CD4-positive, alpha-beta memory T cell (primary cell): ENCODE data around the gene COX6B1. TPM values are rescaled to one million over a fixed set of nuclear protein-coding genes. Genes with fewer than 3 reads are reported as not detected.
"Not testable (repeated sequence)": the region's sequence is repeated elsewhere in the genome, so short reads cannot be mapped to it uniquely, and the experiment has no call there.

Experiments
- CTCF ChIA-PET: fragments of 350-600 bp; sonication (Branson Sonifier 250); formaldehyde crosslinking; loops from one replicate; lab custom pipeline; 2021; ENCODE audit warnings: inconsistent platforms; ENCODE audit not compliant: partially characterized antibody; lab: Charles Lee
- POLR2A ChIA-PET: fragments of 350-600 bp; sonication (Branson Sonifier 250); formaldehyde crosslinking; loops from one replicate; lab custom pipeline; 2021; ENCODE audit not compliant: partially characterized antibody; lab: Charles Lee
- DNase-seq, 5 donors: peaks; one replicate each; pipeline versions ENCODE4 v3.0.0 to v3.0.0-alpha.2; 2020 to 2022; ENCODE audit warnings: mixed read lengths in 1 of 5
- H3K27ac ChIP-seq: one replicate; pipeline ENCODE4 v1.7.0; 2013; ENCODE audit warnings: low read depth, low read length
- H3K27me3 ChIP-seq: 2 replicates; pipeline ENCODE4 v1.7.0; 2013; ENCODE audit warnings: mild to moderate bottlenecking, low read length, moderate library complexity; ENCODE audit not compliant: insufficient read depth
- H3K36me3 ChIP-seq: 2 replicates; pipeline ENCODE4 v1.7.0; 2013; ENCODE audit warnings: mild to moderate bottlenecking, low read length, moderate library complexity; ENCODE audit not compliant: insufficient read depth
- H3K4me1 ChIP-seq: 2 replicates; pipeline ENCODE4 v1.7.0; 2013; ENCODE audit warnings: mild to moderate bottlenecking, low read length, moderate library complexity; ENCODE audit not compliant: insufficient read depth
- H3K4me3 ChIP-seq, 2 donors: one replicate each; pipeline ENCODE4 v1.7.0; 2013; ENCODE audit warnings: low read length in 2 of 2, mild to moderate bottlenecking in 1 of 2
- H3K9me3 ChIP-seq, 2 donors: one replicate each; pipeline ENCODE4 v1.7.0; 2013; ENCODE audit warnings: low read length in 2 of 2, control low read depth in 1 of 2; ENCODE audit not compliant: control insufficient read depth in 1 of 2
- H3K27ac Mint-ChIP-seq, 7 donors: one replicate each; pipeline ENCODE4 v1.8.0; 2020 to 2021; ENCODE audit warnings: mixed read lengths in 7 of 7, mild to moderate bottlenecking in 6 of 7, inconsistent platforms in 3 of 7, moderate library complexity in 3 of 7
- H3K27me3 Mint-ChIP-seq, 2 donors: one replicate each; pipeline ENCODE4 v1.8.0; 2020 to 2021; ENCODE audit warnings: mixed read lengths in 2 of 2
- H3K36me3 Mint-ChIP-seq, 2 donors: one replicate each; pipeline ENCODE4 v1.8.0; 2020 to 2021; ENCODE audit warnings: mixed read lengths in 2 of 2, inconsistent platforms in 1 of 2, mild to moderate bottlenecking in 1 of 2
- H3K4me1 Mint-ChIP-seq, 4 donors: one replicate each; pipeline ENCODE4 v1.8.0; 2020 to 2021; ENCODE audit warnings: mixed read lengths in 4 of 4, mild to moderate bottlenecking in 1 of 4
- H3K4me3 Mint-ChIP-seq, 8 donors: one replicate each; pipeline ENCODE4 v1.8.0; 2020 to 2021; ENCODE audit warnings: mixed read lengths in 8 of 8, mild to moderate bottlenecking in 7 of 8, moderate library complexity in 6 of 8, inconsistent platforms in 3 of 8
- H3K9me3 Mint-ChIP-seq, 8 donors: one replicate each; pipeline ENCODE4 v1.8.0; 2020 to 2021; ENCODE audit warnings: mixed read lengths in 8 of 8, mild to moderate bottlenecking in 5 of 8, inconsistent platforms in 3 of 8, moderate library complexity in 1 of 8
- intact Hi-C: fragments of 100-400 bp; cut with micrococcal nuclease; formaldehyde crosslinking; loops from one replicate; pipeline ENCODE4 v1.15.1; 2023
- polyA plus RNA-seq, 2 donors: library from polyadenylated mRNA; unstranded; fragments of 300-500 nt; fragmentation: Illumina TruSeq; gene quantifications; one replicate each; pipeline ENCODE4 v1.2.3, GENCODE V29; 2021
- total RNA-seq, 2 experiments: library from RNA; stranded (reverse); gene quantifications; one replicate each; pipeline ENCODE4 v1.2.3, GENCODE V29; 2021

COX6B1 gene
- total and polyA plus RNA-seq, 4 experiments from 2014 or later = 212 to 810 (median 498) TPM

DNA sequence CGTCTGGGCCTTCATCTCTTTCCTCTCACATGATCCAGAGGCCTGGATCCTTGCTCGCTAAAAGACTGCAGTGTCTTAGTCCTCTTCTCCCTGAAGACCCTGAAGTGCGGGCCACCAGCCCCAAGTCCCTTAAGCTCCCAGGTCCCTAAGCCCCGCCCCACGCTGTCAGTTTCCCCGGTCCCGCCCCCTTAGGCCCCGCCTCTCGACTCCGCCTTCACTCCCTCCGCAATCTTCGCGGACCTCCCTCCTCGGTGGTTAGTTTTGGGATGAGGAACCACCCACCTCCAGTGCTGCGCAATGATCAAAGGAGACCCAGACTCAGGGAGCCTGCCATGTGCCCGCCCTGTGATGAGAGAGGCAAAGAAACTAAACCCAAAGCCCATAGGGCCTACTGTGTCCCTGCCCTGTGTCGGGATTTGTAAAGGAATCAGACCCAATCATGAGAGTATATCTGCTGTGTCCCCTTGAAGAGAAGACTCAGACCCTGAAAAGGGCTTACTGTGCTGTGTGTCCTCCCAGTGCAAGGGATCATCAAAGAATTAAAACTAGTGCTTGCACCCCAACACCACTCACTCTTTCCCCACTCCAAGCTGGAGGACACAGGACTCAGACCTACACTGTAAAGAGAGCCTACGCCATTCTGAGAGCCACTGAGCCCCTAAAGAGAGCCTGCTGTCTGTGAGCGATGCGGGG, 3.0 kb upstream of the COX6B1 start:
- H3K9me3 ChIP-seq = no peaks in the 10 kb centered on the region
- Mint-ChIP-seq H3K4me3 (peak overlapping the region; percentile 87 to 92 (median 90)), H3K9me3 (no peaks in the 10 kb centered on the region), H3K4me1 (peaks cover 19 to 53% (median 37%) of the 10 kb centered on the region in 4 donors), H3K27me3 (no peaks in the 10 kb centered on the region), H3K27ac (peak overlapping the region; percentile 88 to 96 (median 94)), H3K36me3 (peaks cover 0 to 12% of the 10 kb centered on the region in 2 donors)
- intact Hi-C loops = loop anchor here (1.0 to 5.0 kb wide), 4 partner anchors 17 to 100 kb away; partner anchors contain the start of genes HAUS5, PSENEN, TMEM147 and U2AF1L4
- H3K4me1 ChIP-seq = peaks cover 52% of the 10 kb centered on the region
- ChIA-PET CTCF (interaction anchor here (0.8 to 1.1 kb wide), 3 partner anchors 13 to 96 kb away, joined by 3 to 6 read pairs (median 4); no protein-coding TSS in a partner anchor), POLR2A (interaction anchor here (0.6 to 5.0 kb wide), 13 partner anchors 15 to 307 kb away, joined by 3 to 51 read pairs (median 5); partner anchors contain the start of genes HAUS5, LIN37, PSENEN and RBM42)
- peak; percentile 47 to 69 (median 54) for DNase-seq
- H3K4me3 ChIP-seq = peak overlapping the region in 1 of 2 donors; percentile 91
- peak overlapping the region; percentile 76 for H3K27ac ChIP-seq
- H3K36me3 ChIP-seq = no peaks in the 10 kb centered on the region
- no peaks in the 10 kb centered on the region for H3K27me3 ChIP-seq

DNA sequence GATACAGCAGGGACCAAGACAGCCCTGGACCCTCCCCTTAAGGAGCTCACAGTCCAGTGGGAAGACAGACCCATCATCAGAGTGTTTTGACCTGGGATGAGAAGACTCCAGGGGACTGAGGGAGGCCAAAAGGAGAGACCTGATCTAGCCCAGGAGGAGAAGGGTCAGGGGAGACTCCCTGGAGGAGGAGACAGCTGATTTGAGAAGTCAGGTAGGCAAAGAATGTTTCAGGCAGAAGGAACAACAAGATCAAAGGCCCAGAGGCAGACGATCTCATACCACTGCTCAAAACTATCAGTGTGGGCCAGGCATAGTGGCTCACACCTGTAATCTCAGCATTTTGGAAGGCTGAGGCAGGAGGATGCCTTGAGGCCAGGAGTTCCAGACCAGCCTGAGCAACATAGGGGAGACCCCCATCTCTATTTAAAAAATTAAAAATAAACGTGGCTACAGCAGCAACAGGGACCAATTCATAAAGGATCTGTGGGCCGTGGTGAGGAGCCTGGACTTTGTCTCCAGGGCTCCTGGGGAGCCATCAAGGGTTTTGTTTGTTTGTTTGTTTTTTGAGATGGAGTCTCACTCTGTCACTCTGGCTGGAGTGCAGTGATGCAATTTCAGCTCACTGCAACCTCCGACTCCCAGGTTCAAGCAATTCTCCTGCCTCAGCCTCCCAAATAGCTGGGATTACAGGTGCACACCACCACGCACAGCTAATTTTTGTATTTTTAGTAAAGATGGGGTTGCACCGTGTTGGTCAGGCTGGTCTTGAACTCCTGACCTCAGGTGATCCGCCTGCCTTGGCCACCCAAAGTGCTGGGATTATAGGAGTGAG, 2.2 kb upstream of the COX6B1 start:
- Histone ChIP-seq H3K27me3 (no peaks in the 10 kb centered on the region), H3K9me3 (no peaks in the 10 kb centered on the region), H3K27ac (peak overlapping the region; percentile 76), H3K4me3 (no peak overlapping the region), H3K36me3 (no peaks in the 10 kb centered on the region), H3K4me1 (peaks cover 59% of the 10 kb centered on the region)
- intact Hi-C loops = loop anchor here (2.0 to 5.0 kb wide), 2 partner anchors 99 kb away; partner anchors contain the start of genes PSENEN, TMEM147 and U2AF1L4
- Mint-ChIP-seq H3K36me3 (peaks cover 0 to 12% of the 10 kb centered on the region in 2 donors), H3K4me3 (peak overlapping the region in 4 of 8 donors; percentile 49 to 92 (median 70)), H3K27me3 (no peaks in the 10 kb centered on the region), H3K4me1 (peaks cover 24 to 61% (median 41%) of the 10 kb centered on the region in 4 donors), H3K9me3 (no peaks in the 10 kb centered on the region), H3K27ac (peak overlapping the region in 6 of 7 donors; percentile 35 to 97 (median 92))
- ChIA-PET POLR2A (interaction anchor here (0.6 to 1.2 kb wide), 5 partner anchors 8 to 102 kb away, joined by 3 to 4 read pairs (median 3); partner anchors contain the start of genes LIN37, PSENEN and U2AF1L4), CTCF (interaction anchor here (1.0 to 1.1 kb wide), 2 partner anchors 14 to 97 kb away, joined by 3 to 6 read pairs; no protein-coding TSS in a partner anchor)
- no peak for DNase-seq

DNA sequence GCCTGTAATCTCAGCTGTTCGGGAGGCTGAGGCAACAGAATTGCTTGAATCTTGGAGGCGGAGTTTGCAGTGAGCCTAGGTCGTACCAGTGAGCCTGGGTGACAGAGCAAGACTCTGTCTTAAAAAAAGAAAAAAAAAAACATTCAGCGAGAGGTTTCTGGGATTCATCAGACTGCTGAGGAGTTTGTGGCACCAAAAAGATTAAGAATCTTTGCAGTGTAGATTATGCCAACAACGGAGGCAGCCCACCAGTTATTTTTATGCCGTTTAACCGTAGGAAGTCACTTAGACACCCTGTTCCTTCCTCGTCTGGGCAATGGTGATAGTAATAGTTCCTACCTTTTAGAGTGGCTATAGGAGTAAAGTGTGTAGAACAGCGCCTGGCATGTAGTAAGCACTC, 2.5 kb downstream of the COX6B1 start:
- H3K27ac Mint-ChIP-seq = peak overlapping the region in 1 of 7 donors; percentile 30
- peaks cover 19 to 37% of the 10 kb centered on the region in 2 donors for H3K36me3 Mint-ChIP-seq
- no peak for DNase-seq
- peaks cover 25 to 45% (median 34%) of the 10 kb centered on the region in 4 donors for H3K4me1 Mint-ChIP-seq
- Histone ChIP-seq H3K4me1 (peaks cover 31% of the 10 kb centered on the region), H3K27me3 (no peaks in the 10 kb centered on the region), H3K27ac (no peak overlapping the region), H3K9me3 (no peaks in the 10 kb centered on the region), H3K36me3 (peaks cover 17% of the 10 kb centered on the region), H3K4me3 (no peak overlapping the region)
- intact Hi-C loops = no loop called here
- peak overlapping the region in 3 of 8 donors; percentile 29 to 49 (median 46) for H3K4me3 Mint-ChIP-seq
- no peaks in the 10 kb centered on the region for H3K27me3 Mint-ChIP-seq
- ChIA-PET POLR2A (interaction anchor here (0.7 kb wide), 1 partner anchor 90 kb away, joined by 3 read pairs; no protein-coding TSS in a partner anchor), CTCF (no interaction called here)
- no peaks in the 10 kb centered on the region for H3K9me3 Mint-ChIP-seq

DNA sequence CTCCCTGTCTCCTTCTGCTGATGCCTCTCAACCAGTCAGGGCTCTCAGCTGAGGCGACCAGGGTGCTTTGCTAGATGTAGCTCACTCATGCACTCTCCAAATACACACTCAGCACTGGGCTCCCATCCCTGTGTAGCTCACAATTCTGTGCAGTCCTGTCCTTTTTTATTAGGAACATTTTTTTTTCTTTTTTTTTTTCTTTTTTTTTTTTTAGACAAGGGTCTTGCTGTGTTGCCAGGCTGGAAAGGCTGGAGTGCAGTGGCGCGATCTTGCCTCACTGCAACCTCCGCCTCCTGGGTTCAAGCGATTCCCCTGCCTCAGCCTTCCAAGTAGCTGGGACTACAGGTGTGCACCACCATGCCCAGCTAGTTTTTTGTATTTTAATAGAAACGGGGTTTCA, 6.7 kb downstream of the COX6B1 start:
- H3K9me3 Mint-ChIP-seq, H3K27ac ChIP-seq, intact Hi-C loops, H3K9me3 ChIP-seq, H3K4me3 ChIP-seq, H3K4me3 Mint-ChIP-seq, DNase-seq, H3K27me3 ChIP-seq, H3K27me3 Mint-ChIP-seq: not testable (repeated sequence)
- Histone ChIP-seq H3K4me1 (peaks cover 14% of the 10 kb centered on the region), H3K36me3 (peaks cover 42% of the 10 kb centered on the region)
- H3K27ac Mint-ChIP-seq = peak overlapping the region in 1 of 7 donors; percentile 48
- CTCF ChIA-PET = interaction anchor here (0.5 to 1.0 kb wide), 2 partner anchors 39 to 106 kb away, joined by 3 read pairs; no protein-coding TSS in a partner anchor
- H3K4me1 Mint-ChIP-seq = peaks cover 19 to 24% (median 22%) of the 10 kb centered on the region in 4 donors
- H3K36me3 Mint-ChIP-seq = peaks cover 33 to 55% of the 10 kb centered on the region in 2 donors
- POLR2A ChIA-PET = interaction anchor here (0.6 to 0.9 kb wide), 3 partner anchors 8 to 11 kb away, joined by 3 to 4 read pairs (median 3); no protein-coding TSS in a partner anchor

DNA sequence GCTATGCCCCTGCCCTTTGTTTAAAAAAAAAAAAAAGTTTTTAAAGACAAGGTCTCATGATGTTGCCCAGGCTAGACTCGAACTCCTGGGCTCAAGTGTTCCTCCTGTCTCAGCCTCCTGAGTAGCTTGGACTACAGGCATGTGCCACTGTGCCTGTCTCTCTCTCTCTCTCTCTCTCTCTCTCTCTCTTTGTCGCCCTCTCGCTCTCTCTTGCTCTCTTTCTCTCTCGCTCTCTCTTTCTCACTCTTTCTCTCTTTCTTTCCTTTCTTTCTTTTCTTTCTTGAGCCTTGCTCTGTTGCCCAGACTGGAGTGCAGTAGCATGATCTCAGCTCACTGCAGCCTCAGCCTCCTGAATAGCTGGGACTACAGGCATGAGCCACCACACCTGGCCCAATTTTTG, 7.5 kb downstream of the COX6B1 start:
- ChIA-PET CTCF (no interaction called here), POLR2A (no interaction called here)
- peaks cover 33 to 59% of the 10 kb centered on the region in 2 donors for H3K36me3 Mint-ChIP-seq
- H3K9me3 ChIP-seq = no peaks in the 10 kb centered on the region
- H3K27ac Mint-ChIP-seq = peak overlapping the region in 2 of 7 donors; percentile 29 to 35
- H3K27me3 ChIP-seq = no peaks in the 10 kb centered on the region
- DNase-seq = no peak
- no peak overlapping the region for H3K4me3 Mint-ChIP-seq
- no peak overlapping the region for H3K27ac ChIP-seq
- no peaks in the 10 kb centered on the region for H3K27me3 Mint-ChIP-seq
- peaks cover 42% of the 10 kb centered on the region for H3K36me3 ChIP-seq
- H3K9me3 Mint-ChIP-seq = peaks cover 0 to under 1% (median 0%) of the 10 kb centered on the region in 8 donors
- peaks cover 15 to 24% (median 18%) of the 10 kb centered on the region in 4 donors for H3K4me1 Mint-ChIP-seq
- peaks cover 6% of the 10 kb centered on the region for H3K4me1 ChIP-seq
- intact Hi-C loops = no loop called here
- H3K4me3 ChIP-seq = no peak overlapping the region

DNA sequence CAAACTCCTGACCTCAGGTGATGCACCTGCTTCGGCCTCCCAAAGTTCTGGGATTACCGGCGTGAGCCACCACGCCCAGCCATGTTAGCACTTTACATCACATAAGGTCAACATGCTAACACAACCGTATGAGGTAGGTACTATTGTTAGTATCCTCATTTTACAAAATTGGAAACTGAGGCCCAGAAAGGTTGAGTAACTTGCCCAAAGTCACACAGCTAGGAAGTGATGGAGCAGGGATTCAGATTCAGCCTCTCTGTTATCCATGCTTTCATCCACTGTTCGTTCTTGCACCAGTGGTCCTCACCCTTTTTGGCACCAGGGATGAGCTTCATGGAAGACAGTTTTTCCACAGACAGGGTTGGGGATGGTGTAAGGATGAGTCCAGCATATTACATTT, 8.6 kb downstream of the COX6B1 start:
- H3K27me3 Mint-ChIP-seq = no peaks in the 10 kb centered on the region
- Histone ChIP-seq H3K27ac (no peak overlapping the region), H3K36me3 (peaks cover 42% of the 10 kb centered on the region), H3K27me3 (no peaks in the 10 kb centered on the region), H3K9me3 (no peaks in the 10 kb centered on the region), H3K4me3 (no peak overlapping the region), H3K4me1 (no peaks in the 10 kb centered on the region)
- peaks cover 7 to 14% (median 10%) of the 10 kb centered on the region in 4 donors for H3K4me1 Mint-ChIP-seq
- H3K27ac Mint-ChIP-seq = no peak overlapping the region
- intact Hi-C loops = no loop called here
- peaks cover 32 to 57% of the 10 kb centered on the region in 2 donors for H3K36me3 Mint-ChIP-seq
- no peak overlapping the region for H3K4me3 Mint-ChIP-seq
- ChIA-PET CTCF (interaction anchor here (0.7 to 1.2 kb wide), 3 partner anchors 9 to 48 kb away, joined by 3 read pairs; partner anchors contain the start of gene COX6B1), POLR2A (no interaction called here)
- peaks cover 0 to 2% (median 0%) of the 10 kb centered on the region in 8 donors for H3K9me3 Mint-ChIP-seq
- no peak for DNase-seq
